ENCODE data around the gene FSTL3. TPM values are rescaled to one million over a fixed set of nuclear protein-coding genes. Genes with fewer than 3 reads are reported as not detected.

Gene FSTL3
- total RNA-seq, 1 experiment from 2014 or later = 29.1 TPM

- no peaks in the 10 kb centered on the region for H3K27me3 ChIP-seq (ENCODE audit: insufficient read depth, low read length)
- intact Hi-C loops (cut with micrococcal nuclease) = no loop called here
- no peaks in the 10 kb centered on the region for H3K9me2 ChIP-seq (ENCODE audit: insufficient read depth)
- TF ChIP-seq RAD21 (IDR thresholded peaks at IDR 0.05; ENCODE audit: low read depth) (no peak), JUND (IDR thresholded peaks at IDR 0.05) (no peak), ZNF274 (IDR thresholded peaks at IDR 0.05; ENCODE audit: low read depth, low read length) (no peak), SIN3A (IDR thresholded peaks at IDR 0.05; ENCODE audit: low read depth) (no peak), CTCF (IDR thresholded peaks at IDR 0.05 in 2 of 3, conservative IDR thresholded peaks at IDR 0.05 in 1 of 3; ENCODE audit: borderline replicate concordance in 1 of 3, insufficient read depth in 1 of 3, low read depth in 2 of 3, low read length in 2 of 3) (no peak), POLR2A (IDR thresholded peaks at IDR 0.05; ENCODE audit: borderline replicate concordance, extremely low read depth, insufficient read depth, insufficient read length) (no peak), ZFX (IDR thresholded peaks at IDR 0.05) (no peak), POLR2AphosphoS5 (IDR thresholded peaks at IDR 0.05; ENCODE audit: low read depth, low read length) (no peak), EZH2phosphoT487 (IDR thresholded peaks at IDR 0.05; ENCODE audit: borderline replicate concordance) (no peak), YY1 (IDR thresholded peaks at IDR 0.05; ENCODE audit: extremely low read depth, insufficient replicate concordance, low read depth, low read length) (no peak), SP1 (IDR thresholded peaks at IDR 0.05; ENCODE audit: low read depth) (no peak), EGR1 (IDR thresholded peaks at IDR 0.05; ENCODE audit: low read depth) (no peak), SRF (IDR thresholded peaks at IDR 0.05; ENCODE audit: low read depth) (no peak)
- TF ChIP-seq, protein P1, sequence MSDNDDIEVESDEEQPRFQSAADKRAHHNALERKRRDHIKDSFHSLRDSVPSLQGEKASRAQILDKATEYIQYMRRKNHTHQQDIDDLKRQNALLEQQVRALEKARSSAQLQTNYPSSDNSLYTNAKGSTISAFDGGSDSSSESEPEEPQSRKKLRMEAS (IDR thresholded peaks at IDR 0.05) = no peak
- TF ChIP-seq, protein P2, sequence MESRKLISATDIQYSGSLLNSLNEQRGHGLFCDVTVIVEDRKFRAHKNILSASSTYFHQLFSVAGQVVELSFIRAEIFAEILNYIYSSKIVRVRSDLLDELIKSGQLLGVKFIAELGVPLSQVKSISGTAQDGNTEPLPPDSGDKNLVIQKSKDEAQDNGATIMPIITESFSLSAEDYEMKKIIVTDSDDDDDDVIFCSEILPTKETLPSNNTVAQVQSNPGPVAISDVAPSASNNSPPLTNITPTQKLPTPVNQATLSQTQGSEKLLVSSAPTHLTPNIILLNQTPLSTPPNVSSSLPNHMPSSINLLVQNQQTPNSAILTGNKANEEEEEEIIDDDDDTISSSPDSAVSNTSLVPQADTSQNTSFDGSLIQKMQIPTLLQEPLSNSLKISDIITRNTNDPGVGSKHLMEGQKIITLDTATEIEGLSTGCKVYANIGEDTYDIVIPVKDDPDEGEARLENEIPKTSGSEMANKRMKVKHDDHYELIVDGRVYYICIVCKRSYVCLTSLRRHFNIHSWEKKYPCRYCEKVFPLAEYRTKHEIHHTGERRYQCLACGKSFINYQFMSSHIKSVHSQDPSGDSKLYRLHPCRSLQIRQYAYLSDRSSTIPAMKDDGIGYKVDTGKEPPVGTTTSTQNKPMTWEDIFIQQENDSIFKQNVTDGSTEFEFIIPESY (IDR thresholded peaks at IDR 0.05; ENCODE audit: extremely low read depth, insufficient replicate concordance, low read length) = no peak
- H3K9ac ChIP-seq (ENCODE audit: low read length) = no peak overlapping the region
- H3K4me1 ChIP-seq (ENCODE audit: control insufficient read depth in 1 of 2, insufficient read depth in 2 of 2, low read length in 2 of 2) = peaks cover 11 to 14% of the 10 kb centered on the region in 2 experiments
- ChIA-PET RAD21 (ENCODE audit: low non-redundant PET in 1 of 2, low total read pairs in 2 of 2, uncharacterized antibody in 2 of 2, unreplicated experiment in 2 of 2) (no interaction called here), POLR2A (interaction anchor here (1.2 kb wide), 1 partner anchor 42 kb away, joined by 5 read pairs; no protein-coding TSS in a partner anchor), CTCF (interaction anchor here (1.7 kb wide), 1 partner anchor 11 kb away, joined by 4 read pairs; no protein-coding TSS in a partner anchor)
- H3K36me3 ChIP-seq (ENCODE audit: control insufficient read depth in 1 of 2, insufficient read depth in 2 of 2, low read length in 2 of 2) = no peaks in the 10 kb centered on the region; a peak in 1 of 4 replicates
- ATAC-seq (no peak), DNase-seq (ENCODE audit: low read depth, low spot score) (no peak)
- H4K20me1 ChIP-seq (ENCODE audit: insufficient read depth) = no peaks in the 10 kb centered on the region
- no peak overlapping the region for H3K27ac ChIP-seq (ENCODE audit: low read depth, low read length)
- H3K4me2 ChIP-seq (ENCODE audit: low read length) = no peak overlapping the region
- H3K79me2 ChIP-seq (ENCODE audit: insufficient read depth, low read length) = no peaks in the 10 kb centered on the region
- BruUV-seq (replicated peaks) = no TSS peak
- no peaks in the 10 kb centered on the region for H3K9me3 ChIP-seq (ENCODE audit: control insufficient read depth in 1 of 2, insufficient read depth in 1 of 2, low read depth in 1 of 2, low read length in 2 of 2)
- no peak overlapping the region for H2AFZ ChIP-seq (ENCODE audit: low read depth, low read length, poor library complexity, severe bottlenecking)
- H3K4me3 ChIP-seq (replicated peaks in 1 of 2; ENCODE audit: low read depth in 1 of 2, low read length in 2 of 2) = no peak overlapping the region
Measured at GRCh38 chr19:723247-723646, 47.1 kb downstream of the FSTL3 start.
